GM13976 (cell line): ENCODE results near the gene COG3.

ENCODE experiments used
- DNase-seq: peaks from one replicate; pipeline ENCODE4 v3.0.0; 2012; ENCODE audit warnings: low spot score
- in situ Hi-C: fragments of 300-500 bp; cut with MboI; formaldehyde crosslinking; loops from one replicate; pipeline ENCODE4 v1.12.0; 2022; ENCODE audit warnings: low sequenced_read_pairs, mixed read lengths, inconsistent platforms; ENCODE audit not compliant: unreplicated experiment
- TF ChIP-seq, protein P1 (sequence below): IDR thresholded peaks from 2 replicates; pipeline ENCODE4 v1.5.1; 2012; ENCODE audit warnings: borderline replicate concordance, mild to moderate bottlenecking; ENCODE audit not compliant: insufficient read depth; ENCODE audit errors: extremely low read depth, missing control alignments, control extremely low read depth

Gene COG3

DNA sequence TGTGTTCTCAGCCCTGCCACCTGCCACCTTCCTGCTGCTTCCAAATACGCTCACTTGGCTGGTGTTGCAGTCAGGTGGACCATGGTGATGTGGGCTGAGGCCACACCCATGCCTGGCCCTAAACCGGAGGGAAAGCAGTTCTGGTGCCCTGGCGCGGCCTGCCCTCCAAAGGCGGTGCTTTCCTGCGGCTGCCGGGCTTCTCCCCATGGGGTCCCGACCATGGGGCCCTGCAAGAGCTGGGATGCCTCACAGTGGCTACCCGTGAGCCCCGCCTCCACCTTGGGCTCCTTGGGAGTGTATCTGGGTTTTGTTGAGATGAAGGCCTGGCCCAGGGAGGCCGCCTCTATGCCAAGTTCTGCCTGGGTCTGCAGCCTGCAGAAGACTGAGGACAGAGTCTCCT lies 77.1 kb downstream of the COG3 start:
- TF ChIP-seq, protein P1, sequence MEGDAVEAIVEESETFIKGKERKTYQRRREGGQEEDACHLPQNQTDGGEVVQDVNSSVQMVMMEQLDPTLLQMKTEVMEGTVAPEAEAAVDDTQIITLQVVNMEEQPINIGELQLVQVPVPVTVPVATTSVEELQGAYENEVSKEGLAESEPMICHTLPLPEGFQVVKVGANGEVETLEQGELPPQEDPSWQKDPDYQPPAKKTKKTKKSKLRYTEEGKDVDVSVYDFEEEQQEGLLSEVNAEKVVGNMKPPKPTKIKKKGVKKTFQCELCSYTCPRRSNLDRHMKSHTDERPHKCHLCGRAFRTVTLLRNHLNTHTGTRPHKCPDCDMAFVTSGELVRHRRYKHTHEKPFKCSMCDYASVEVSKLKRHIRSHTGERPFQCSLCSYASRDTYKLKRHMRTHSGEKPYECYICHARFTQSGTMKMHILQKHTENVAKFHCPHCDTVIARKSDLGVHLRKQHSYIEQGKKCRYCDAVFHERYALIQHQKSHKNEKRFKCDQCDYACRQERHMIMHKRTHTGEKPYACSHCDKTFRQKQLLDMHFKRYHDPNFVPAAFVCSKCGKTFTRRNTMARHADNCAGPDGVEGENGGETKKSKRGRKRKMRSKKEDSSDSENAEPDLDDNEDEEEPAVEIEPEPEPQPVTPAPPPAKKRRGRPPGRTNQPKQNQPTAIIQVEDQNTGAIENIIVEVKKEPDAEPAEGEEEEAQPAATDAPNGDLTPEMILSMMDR, result no peak
- in situ Hi-C loops, result no loop called here
- no peak for DNase-seq

DNA sequence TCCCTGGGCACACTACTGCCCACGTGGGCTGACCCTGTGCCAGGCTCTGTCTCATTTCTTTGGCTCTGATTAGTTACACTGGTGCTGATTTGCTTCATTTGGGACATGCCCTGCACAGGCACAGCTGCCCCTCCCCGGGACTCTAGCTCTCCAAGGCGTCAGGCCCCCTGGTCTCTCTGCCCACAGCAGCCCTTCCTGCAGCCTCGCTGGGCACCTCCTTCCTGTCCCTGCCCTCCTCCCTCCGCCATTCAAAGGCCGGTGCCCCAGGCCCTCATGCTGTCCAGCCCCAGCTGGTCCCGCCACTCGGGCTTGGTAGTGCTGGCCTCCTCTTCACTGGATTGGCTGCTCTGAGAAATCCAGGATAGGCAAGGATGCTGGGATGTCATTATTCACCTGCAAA lies 77.7 kb downstream of the COG3 start:
- in situ Hi-C loops, result no loop called here
- TF ChIP-seq, protein P1, result no peak
- DNase-seq, result no peak

DNA sequence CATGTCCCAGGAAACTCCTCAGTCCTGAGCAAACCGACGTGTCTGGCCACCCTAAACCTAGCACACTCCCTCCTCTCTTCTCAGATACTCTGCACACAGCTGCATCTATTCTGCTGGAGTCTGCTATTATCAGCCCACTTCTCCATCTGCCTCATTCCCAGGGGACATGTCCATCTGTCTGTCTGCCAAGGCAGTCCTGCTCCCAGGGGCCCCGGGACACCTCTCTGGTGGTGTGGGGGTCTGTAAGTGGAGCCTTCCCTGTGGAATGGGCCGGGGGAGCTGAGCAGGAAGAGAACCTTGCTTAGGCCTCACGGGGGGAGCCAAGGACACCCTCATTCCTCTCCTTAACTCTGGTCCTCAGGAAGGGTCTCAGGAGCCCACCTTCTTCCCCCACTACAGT lies 78.1 kb downstream of the COG3 start:
- in situ Hi-C loops, result no loop called here
- TF ChIP-seq, protein P1, result no peak
- DNase-seq, result no peak

DNA sequence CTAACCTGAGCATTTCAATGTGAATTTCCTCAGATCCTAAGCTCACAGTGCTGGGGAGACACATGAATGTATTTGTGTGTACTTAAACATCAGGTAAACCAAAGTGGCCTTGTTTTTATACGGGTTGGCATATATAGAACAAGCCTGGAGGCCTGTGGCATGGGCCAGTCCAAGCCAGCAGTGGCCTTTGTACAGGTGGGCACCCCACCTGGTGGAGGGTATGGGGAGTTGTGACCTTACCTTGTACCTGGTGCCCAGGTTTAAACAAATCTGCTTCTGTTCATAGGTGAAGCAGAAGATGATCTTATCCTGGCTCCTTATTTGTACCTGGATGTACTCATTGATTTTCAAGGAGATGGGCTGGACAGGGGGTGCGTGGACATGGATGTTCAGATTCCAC lies 79.8 kb downstream of the COG3 start:
- TF ChIP-seq, protein P1, result no peak
- in situ Hi-C loops, result no loop called here
- no peak for DNase-seq

DNA sequence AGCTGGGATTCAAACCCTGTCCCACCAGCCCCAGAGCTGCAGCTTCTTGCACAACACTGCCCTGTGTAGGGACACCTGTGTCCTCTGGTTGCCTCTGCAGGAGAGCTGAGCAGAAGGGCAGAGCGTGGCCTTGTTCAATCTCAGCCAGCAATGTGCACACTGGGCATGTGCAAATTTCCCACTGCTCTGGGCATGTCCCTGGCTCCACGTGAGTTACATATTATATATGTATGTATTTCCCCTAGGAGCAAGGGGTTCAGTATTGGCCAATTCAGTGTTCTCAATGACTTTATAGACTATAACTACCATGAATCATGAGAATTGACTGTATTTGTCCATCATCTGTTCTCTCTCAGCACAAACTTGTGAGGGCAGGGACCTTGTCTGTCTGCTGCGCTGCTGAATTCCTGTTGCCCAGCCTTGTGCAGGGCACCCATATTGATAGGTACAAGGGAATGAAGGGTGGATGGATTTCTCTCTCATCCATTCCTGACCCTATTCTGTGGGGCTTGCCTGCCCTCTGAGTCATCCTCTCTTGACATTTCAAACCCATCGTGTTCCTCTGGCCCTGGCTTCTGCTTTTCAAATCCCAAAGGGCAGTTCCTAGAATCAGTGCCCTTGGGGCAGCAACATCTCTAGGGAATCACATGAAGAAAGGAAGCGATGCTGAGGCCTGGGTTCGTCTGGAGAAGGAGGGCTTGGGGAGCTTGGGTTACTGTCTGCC lies 81.1 kb downstream of the COG3 start:
- TF ChIP-seq, protein P1, result no peak
- in situ Hi-C loops, result no loop called here
- DNase-seq, result no peak

DNA sequence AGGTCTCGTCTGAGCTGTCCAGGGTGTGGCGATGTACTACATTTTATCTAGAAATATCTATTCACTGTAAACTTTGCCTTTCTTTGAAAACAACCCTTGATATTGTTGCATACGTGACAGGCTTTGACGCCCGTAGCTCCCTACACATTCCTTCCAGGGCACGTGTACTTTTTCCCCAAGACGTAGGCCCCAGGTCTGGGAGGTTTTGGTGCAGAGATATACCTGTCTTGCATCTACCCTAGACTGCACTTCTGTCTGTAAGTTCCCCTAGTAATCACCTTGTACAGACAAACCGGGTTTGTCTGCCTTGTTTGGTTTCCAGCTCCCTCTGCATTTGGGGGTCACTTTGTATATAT lies 81.6 kb downstream of the COG3 start:
- in situ Hi-C loops, result no loop called here
- DNase-seq, result no peak
- TF ChIP-seq, protein P1, result no peak
